Limb (tissue), 2 donors: ENCODE results near the gene POLR3K.
"Not testable (repeated sequence)": the region's sequence is repeated elsewhere in the genome, so short reads cannot be mapped to it uniquely, and the experiment has no call there.

Experiments used
- DNase-seq, 2 donors: peaks; one replicate each; pipeline ENCODE4 v3.0.0-alpha.2; 2016; ENCODE audit errors: extremely low spot score in 2 of 2

POLR3K gene

GRCh38 chr16:20886-21285, 32.5 kb downstream of the POLR3K start:
- not testable (repeated sequence) for DNase-seq

- DNase-seq: not testable (repeated sequence)
These were observed 36.2 kb downstream of the POLR3K start for GRCh38 chr16:17062-17765.

GRCh38 chr16:10772-11171, 42.6 kb downstream of the POLR3K start:
- DNase-seq: not testable (repeated sequence)

- peak in 1 of 2 donors; percentile 39 for DNase-seq
These were observed 43.3 kb downstream of the POLR3K start for GRCh38 chr16:9903-10665.
